ENCODE measurements around the gene NHLRC3.
"Not testable (repeated sequence)": the region's sequence is repeated elsewhere in the genome, so short reads cannot be mapped to it uniquely, and the experiment has no call there.

NHLRC3 gene

GRCh38 chr13:39054112-39054511 is 15.9 kb downstream of the NHLRC3 start:
- no peak for TF ChIP-seq CTCF (IDR thresholded peaks at IDR 0.05; ENCODE audit: low read depth, low read length)
- DNase-seq (ENCODE audit: extremely low read depth, low read depth) = no peak

- no peak for DNase-seq (ENCODE audit: extremely low read depth, low read depth)
- TF ChIP-seq CTCF (IDR thresholded peaks at IDR 0.05; ENCODE audit: low read depth, low read length) = no peak
Observed at GRCh38 chr13:39056018-39056417, 17.8 kb downstream of the NHLRC3 start.

GRCh38 chr13:39058040-39058439 is 19.8 kb downstream of the NHLRC3 start:
- no peak for DNase-seq (ENCODE audit: extremely low read depth, low read depth)
- TF ChIP-seq CTCF (IDR thresholded peaks at IDR 0.05; ENCODE audit: low read depth, low read length) = no peak

- no peak for TF ChIP-seq CTCF (IDR thresholded peaks at IDR 0.05; ENCODE audit: low read depth, low read length)
Observed at GRCh38 chr13:39062004-39062403, 23.7 kb downstream of the NHLRC3 start.

GRCh38 chr13:39072842-39073241 is 34.6 kb downstream of the NHLRC3 start:
- DNase-seq (ENCODE audit: extremely low read depth, low read depth) = no peak
- no peak for TF ChIP-seq CTCF (IDR thresholded peaks at IDR 0.05; ENCODE audit: low read depth, low read length)

More at GRCh38 chr13:39062004-39062403, 23.7 kb downstream of the NHLRC3 start:
- no peak for DNase-seq (ENCODE audit: extremely low read depth, low read depth)

GRCh38 chr13:39073983-39074382 is 35.7 kb downstream of the NHLRC3 start:
- no peak for TF ChIP-seq CTCF (IDR thresholded peaks at IDR 0.05; ENCODE audit: low read depth, low read length)
- DNase-seq (ENCODE audit: extremely low read depth, low read depth) = no peak

- DNase-seq (ENCODE audit: extremely low read depth, low read depth) = not testable (repeated sequence)
Observed at GRCh38 chr13:39086251-39086945, 48.1 kb downstream of the NHLRC3 start.

GRCh38 chr13:39091586-39091985 is 53.3 kb downstream of the NHLRC3 start:
- TF ChIP-seq CTCF (IDR thresholded peaks at IDR 0.05; ENCODE audit: low read depth, low read length) = no peak
- DNase-seq (ENCODE audit: extremely low read depth, low read depth) = no peak

Measured in AG09319 (cell line).